Astrocyte of the cerebellum (primary cell): ENCODE results near the gene B4GALT5.

ENCODE experiments used
- DNase-seq: peaks from one replicate; pipeline ENCODE4 v3.0.0-alpha.2; 2011; ENCODE audit warnings: low read depth
- H3K4me3 ChIP-seq: 2 replicates; pipeline ENCODE4 v1.5.1; 2011; ENCODE audit warnings: mild to moderate bottlenecking, low read depth, low read length, moderate library complexity
- in situ Hi-C: cut with HindIII; loops from 2 replicates; pipeline ENCODE4 v1.10.0; 2017; ENCODE audit warnings: low sequenced_read_pairs
- TF ChIP-seq, protein P1 (sequence below): IDR thresholded peaks from 2 replicates; pipeline ENCODE4 v1.5.1; 2012; ENCODE audit warnings: low read length, low read depth, moderate library complexity, mild to moderate bottlenecking; ENCODE audit errors: missing control alignments

The B4GALT5 gene

DNA sequence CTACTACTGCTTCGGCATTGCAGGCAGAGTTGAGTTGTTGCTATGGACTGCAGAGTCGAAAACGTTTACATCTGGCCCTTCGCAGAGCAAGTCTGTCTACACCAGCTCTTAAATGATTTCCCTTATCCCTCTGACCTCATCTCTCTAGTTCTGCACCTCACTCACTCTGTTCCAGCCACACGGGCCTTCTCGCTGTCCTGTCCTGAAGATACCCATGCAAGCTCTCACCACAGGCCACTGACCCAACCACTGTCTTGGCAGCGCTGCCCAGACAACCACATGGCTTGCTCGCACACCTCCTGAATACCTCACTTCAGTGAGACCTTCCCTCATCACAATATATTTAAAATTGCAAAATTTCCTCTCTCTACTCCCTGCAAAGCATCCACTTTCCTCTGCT, 31.4 kb downstream of the B4GALT5 start:
- no peak for DNase-seq
- in situ Hi-C loops = no loop called here
- TF ChIP-seq, protein P1, sequence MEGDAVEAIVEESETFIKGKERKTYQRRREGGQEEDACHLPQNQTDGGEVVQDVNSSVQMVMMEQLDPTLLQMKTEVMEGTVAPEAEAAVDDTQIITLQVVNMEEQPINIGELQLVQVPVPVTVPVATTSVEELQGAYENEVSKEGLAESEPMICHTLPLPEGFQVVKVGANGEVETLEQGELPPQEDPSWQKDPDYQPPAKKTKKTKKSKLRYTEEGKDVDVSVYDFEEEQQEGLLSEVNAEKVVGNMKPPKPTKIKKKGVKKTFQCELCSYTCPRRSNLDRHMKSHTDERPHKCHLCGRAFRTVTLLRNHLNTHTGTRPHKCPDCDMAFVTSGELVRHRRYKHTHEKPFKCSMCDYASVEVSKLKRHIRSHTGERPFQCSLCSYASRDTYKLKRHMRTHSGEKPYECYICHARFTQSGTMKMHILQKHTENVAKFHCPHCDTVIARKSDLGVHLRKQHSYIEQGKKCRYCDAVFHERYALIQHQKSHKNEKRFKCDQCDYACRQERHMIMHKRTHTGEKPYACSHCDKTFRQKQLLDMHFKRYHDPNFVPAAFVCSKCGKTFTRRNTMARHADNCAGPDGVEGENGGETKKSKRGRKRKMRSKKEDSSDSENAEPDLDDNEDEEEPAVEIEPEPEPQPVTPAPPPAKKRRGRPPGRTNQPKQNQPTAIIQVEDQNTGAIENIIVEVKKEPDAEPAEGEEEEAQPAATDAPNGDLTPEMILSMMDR = no peak
- no peak overlapping the region for H3K4me3 ChIP-seq

DNA sequence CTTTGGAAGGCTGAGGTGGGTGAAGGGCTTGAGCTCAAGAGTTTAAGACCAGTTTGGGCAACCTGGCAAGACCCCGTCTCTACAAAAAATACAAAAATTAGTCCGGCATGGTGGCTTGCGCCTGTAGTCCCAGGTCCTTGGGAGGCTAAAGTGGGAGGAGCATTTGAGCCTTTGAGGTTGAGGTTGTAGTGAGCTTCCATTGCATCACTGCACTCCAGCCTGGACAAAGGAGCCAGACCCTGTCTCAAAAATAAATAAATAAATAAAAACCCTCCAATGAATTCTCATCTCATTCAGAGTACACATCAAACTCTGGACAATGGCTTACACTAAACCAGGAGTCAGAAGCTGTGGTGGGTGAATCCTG, 31.8 kb downstream of the B4GALT5 start:
- no peak for DNase-seq
- TF ChIP-seq, protein P1 = no peak
- no peak overlapping the region for H3K4me3 ChIP-seq
- in situ Hi-C loops = no loop called here

DNA sequence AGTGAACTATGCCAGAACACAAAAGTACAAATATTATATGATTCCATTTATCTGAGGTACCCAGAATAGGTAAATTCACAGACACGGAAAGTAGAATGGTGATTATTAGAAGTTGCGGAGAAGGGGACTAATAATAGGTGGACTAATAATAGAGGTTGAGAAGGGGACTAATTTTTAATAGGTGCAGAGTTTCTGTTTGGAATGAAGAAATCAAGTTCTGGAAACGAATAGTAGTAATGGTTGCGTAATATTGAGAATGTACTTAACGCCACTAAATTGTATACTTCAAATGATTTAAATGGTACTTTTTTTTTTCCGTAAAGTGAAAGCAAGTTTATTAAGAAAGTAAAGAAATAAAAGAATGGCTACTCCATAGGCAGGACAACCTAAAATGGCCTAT, 33.2 kb downstream of the B4GALT5 start:
- TF ChIP-seq, protein P1 = no peak

DNA sequence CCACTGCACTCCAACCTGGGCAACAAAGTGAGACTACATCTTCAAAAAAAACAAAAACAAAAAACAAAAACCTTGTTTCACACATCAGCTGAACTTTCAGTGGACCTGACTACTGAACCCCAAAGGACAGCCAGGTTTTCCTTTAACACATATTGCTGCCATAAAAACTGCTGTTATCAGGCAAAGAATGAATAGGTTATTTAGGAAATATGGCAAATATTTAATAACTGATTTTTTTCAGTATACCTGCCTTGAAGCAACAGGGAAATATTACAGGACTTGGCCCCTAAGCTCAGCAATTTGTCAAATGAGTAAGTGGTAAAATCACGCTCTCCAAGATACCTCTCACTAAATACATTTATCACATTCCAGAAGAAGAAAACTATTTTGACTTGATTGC, 34.0 kb downstream of the B4GALT5 start:
- no peak for DNase-seq
- in situ Hi-C loops = no loop called here
- TF ChIP-seq, protein P1 = no peak
- no peak overlapping the region for H3K4me3 ChIP-seq

More for the DNA sequence above, 33.2 kb downstream of the B4GALT5 start:
- no peak overlapping the region for H3K4me3 ChIP-seq
- in situ Hi-C loops = no loop called here
- no peak for DNase-seq

DNA sequence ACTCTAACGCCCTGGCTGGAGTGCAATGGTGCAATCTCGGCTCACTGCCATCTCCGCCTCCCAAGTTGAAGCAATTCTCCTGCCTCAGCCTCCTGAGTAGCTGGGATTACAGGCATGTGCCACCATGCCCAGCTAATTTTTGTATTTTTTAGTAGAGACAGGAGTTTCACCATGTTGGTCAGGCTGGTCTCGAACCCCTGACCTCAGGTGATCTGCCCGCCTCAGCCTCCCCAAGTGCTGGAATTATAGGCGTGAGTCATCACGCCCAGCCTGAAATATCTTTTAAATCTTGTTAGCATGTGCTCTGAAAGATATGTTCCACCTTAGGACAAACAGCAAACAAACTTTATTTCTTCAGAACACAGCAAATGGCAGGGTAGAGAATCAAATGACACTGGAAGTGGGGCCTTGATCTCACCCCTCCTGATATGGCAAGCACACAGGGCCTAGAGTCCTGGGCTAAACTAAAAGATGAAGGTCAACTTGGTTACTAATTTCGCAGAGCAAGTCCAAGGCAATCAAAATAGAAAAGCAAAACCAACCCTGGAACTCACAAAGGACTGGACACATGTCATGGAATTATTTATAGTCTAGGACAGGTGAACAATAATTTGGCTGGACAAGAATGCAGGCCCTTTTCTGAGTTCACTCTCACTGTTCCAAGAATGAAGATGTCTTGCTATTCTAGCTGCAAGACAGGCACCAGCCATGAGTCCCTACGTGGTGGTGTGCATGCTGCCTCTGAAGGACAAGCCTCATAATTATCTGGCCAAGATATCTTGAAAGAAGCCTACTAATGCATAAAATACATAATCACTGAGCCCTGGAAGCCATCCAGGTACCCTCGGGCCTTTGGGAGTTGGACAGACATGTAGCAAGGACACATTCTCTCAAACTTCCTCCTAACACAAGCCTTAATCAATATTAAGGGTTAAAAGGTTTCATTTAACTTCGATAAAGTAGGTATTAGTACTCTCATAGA, 35.6 kb downstream of the B4GALT5 start:
- DNase-seq = no peak
- no peak overlapping the region for H3K4me3 ChIP-seq
- in situ Hi-C loops = no loop called here
- TF ChIP-seq, protein P1 = no peak

DNA sequence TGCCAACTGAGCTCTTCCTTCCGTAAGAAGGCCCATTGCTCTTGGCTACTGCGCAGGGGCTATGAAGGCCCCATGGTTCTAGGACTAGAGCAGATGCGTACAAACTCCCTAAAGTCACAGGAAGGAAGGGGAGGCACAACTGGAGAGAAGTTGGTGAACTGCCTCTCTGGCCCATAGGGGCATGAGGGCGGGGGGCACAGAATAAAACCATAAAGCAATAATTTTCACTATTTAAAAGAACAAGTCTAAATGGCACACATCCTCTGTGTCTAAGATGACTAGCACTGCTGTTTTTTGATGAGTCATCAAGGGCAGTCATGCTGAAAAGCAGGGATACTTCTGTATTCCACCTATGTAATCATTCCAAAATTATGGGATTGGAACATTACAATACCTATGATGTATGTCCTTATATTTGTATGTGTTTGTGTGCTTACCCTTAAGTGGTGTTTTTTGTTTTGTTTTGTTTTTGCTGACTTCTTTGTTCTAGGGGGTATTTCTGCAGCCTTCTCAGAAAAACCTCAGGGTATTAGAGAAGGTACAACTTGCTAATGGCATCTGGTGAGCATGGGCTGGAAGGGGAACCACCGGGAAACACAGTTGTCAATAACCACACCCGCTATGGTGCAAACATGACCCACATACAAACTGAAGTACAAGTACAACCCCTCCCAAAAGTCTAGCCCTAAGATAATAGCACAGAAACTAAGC, 36.9 kb downstream of the B4GALT5 start:
- DNase-seq = no peak
- in situ Hi-C loops = no loop called here
- TF ChIP-seq, protein P1 = no peak
- no peak overlapping the region for H3K4me3 ChIP-seq
